HCT116 (cell line): Measurements from ENCODE around the gene FBRS.

Experiments used
- CEBPB ChIP-seq: IDR thresholded peaks from 2 replicates; pipeline ENCODE4 v1.6.1; 2012; ENCODE audit warnings: low read depth
- ELF1 ChIP-seq: IDR thresholded peaks from 2 replicates; pipeline ENCODE4 v1.6.1; 2012; ENCODE audit warnings: low read depth, borderline replicate concordance
- EZH2 ChIP-seq: fragments of 200-600 bp; sonication (generic); IDR thresholded peaks from 2 replicates; pipeline ENCODE4 v1.6.1; 2017; ENCODE audit warnings: antibody characterized with exemption, mixed run types
- EZH2phosphoT487 ChIP-seq: fragments of 200-600 bp; IDR thresholded peaks from 2 replicates; pipeline ENCODE4 v1.6.1; 2018; ENCODE audit warnings: antibody characterized with exemption, borderline replicate concordance
- JUND ChIP-seq: IDR thresholded peaks from 2 replicates; pipeline ENCODE4 v1.6.1; 2012
- POLR2A ChIP-seq: IDR thresholded peaks from 2 replicates; pipeline ENCODE4 v1.7.0; 2011; ENCODE audit warnings: borderline replicate concordance; ENCODE audit not compliant: insufficient read depth, insufficient read length; ENCODE audit errors: extremely low read depth
- SIN3A ChIP-seq: IDR thresholded peaks from 2 replicates; pipeline ENCODE4 v1.6.1; 2012; ENCODE audit warnings: low read depth
- SP1 ChIP-seq: IDR thresholded peaks from 2 replicates; pipeline ENCODE4 v1.6.1; 2012; ENCODE audit warnings: low read depth
- YY1 ChIP-seq: IDR thresholded peaks from 2 replicates; pipeline ENCODE4 v1.6.1; 2011; ENCODE audit warnings: low read length, low read depth, moderate library complexity, mild to moderate bottlenecking; ENCODE audit not compliant: insufficient replicate concordance; ENCODE audit errors: extremely low read depth
- ZFX ChIP-seq: fragments of 450-650 bp; IDR thresholded peaks from 2 replicates; pipeline ENCODE4 v1.6.1; 2017
- TF ChIP-seq, protein P1 (sequence below), 3 experiments: fragments of 200-600 bp in 1 of 3; sonication (generic) in 1 of 3; IDR thresholded peaks in 2 of 3; conservative IDR thresholded peaks in 1 of 3; 2 replicates each; pipeline ENCODE4 v1.5.1; 2012 to 2017; ENCODE audit warnings: low read depth in 2 of 3, low read length in 2 of 3, antibody characterized with exemption in 1 of 3, borderline replicate concordance in 1 of 3, control low read depth in 1 of 3, mild to moderate bottlenecking in 1 of 3, mixed read lengths in 1 of 3, mixed run types in 1 of 3, moderate library complexity in 1 of 3; ENCODE audit not compliant: insufficient read depth in 1 of 3
- TF ChIP-seq, protein P2 (sequence below): IDR thresholded peaks from 2 replicates; pipeline ENCODE4 v1.6.1; 2011; ENCODE audit warnings: mild to moderate bottlenecking, low read length, moderate library complexity; ENCODE audit not compliant: insufficient replicate concordance; ENCODE audit errors: extremely low read depth
- TF ChIP-seq, protein P3 (sequence below): IDR thresholded peaks from 2 replicates; pipeline ENCODE4 v1.6.1; 2012; ENCODE audit warnings: low read depth
- TF ChIP-seq, protein P4 (sequence below): IDR thresholded peaks from 2 replicates; pipeline ENCODE4 v1.6.1; 2012

DNA sequence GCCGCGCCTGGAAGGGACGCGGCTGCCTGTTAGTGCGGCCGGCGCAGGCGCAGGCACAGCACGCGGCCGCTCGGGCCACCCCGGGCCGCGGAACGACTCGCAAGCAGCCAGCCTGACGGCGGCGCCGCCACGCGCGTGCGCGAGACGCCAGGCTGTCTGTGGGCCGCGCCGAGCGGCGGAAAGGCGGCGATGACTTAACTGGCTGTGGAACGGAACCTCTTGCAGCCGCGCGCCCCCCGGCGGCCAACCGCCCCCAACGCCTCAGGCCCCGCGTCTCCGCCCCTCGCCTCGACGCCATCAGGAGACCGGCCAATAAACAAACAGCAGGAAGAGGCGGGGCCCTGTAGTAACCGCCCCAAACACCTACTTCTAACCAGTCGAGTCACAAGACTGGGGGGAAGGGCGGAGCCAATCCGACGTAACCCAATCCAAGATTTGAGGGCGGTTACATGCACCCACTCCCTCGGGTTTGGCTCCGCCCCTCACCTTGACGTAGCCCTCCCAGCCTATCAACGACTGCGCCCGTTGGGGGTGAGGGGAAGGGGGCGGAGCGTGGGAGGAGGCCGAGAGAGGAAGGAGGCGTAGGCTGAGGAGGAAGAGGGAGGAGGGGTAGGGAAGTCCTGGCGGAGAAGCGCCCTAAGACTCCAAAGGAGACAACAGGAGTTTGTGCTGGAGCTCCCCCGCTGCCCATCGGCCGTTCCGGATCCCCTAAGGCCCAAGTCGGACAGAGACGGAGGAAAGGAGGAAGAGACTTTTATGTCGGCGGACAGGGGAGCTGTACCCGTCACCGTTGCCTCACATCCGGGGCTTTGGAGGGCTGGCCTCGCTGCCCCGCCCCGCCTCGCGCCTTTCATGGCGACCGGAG, at the start of gene FBRS:
- TF ChIP-seq, protein P1, sequence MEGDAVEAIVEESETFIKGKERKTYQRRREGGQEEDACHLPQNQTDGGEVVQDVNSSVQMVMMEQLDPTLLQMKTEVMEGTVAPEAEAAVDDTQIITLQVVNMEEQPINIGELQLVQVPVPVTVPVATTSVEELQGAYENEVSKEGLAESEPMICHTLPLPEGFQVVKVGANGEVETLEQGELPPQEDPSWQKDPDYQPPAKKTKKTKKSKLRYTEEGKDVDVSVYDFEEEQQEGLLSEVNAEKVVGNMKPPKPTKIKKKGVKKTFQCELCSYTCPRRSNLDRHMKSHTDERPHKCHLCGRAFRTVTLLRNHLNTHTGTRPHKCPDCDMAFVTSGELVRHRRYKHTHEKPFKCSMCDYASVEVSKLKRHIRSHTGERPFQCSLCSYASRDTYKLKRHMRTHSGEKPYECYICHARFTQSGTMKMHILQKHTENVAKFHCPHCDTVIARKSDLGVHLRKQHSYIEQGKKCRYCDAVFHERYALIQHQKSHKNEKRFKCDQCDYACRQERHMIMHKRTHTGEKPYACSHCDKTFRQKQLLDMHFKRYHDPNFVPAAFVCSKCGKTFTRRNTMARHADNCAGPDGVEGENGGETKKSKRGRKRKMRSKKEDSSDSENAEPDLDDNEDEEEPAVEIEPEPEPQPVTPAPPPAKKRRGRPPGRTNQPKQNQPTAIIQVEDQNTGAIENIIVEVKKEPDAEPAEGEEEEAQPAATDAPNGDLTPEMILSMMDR (IDR thresholded peaks at IDR 0.05 in 2 of 3, conservative IDR thresholded peaks at IDR 0.05 in 1 of 3; ENCODE audit: borderline replicate concordance in 1 of 3, insufficient read depth in 1 of 3, low read depth in 2 of 3, low read length in 2 of 3) = peak in 2 of 3 experiments; percentile 71 to 73; a peak in 4 of 6 replicates
- TF ChIP-seq POLR2A (peak; percentile 55), ZFX (no peak), ELF1 (no peak), EZH2 (no peak), JUND (no peak), SP1 (no peak), YY1 (peak; percentile 3), CEBPB (no peak), EZH2phosphoT487 (no peak), SIN3A (no peak)
- TF ChIP-seq, protein P2, sequence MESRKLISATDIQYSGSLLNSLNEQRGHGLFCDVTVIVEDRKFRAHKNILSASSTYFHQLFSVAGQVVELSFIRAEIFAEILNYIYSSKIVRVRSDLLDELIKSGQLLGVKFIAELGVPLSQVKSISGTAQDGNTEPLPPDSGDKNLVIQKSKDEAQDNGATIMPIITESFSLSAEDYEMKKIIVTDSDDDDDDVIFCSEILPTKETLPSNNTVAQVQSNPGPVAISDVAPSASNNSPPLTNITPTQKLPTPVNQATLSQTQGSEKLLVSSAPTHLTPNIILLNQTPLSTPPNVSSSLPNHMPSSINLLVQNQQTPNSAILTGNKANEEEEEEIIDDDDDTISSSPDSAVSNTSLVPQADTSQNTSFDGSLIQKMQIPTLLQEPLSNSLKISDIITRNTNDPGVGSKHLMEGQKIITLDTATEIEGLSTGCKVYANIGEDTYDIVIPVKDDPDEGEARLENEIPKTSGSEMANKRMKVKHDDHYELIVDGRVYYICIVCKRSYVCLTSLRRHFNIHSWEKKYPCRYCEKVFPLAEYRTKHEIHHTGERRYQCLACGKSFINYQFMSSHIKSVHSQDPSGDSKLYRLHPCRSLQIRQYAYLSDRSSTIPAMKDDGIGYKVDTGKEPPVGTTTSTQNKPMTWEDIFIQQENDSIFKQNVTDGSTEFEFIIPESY = peak; percentile 16
- TF ChIP-seq, protein P3, sequence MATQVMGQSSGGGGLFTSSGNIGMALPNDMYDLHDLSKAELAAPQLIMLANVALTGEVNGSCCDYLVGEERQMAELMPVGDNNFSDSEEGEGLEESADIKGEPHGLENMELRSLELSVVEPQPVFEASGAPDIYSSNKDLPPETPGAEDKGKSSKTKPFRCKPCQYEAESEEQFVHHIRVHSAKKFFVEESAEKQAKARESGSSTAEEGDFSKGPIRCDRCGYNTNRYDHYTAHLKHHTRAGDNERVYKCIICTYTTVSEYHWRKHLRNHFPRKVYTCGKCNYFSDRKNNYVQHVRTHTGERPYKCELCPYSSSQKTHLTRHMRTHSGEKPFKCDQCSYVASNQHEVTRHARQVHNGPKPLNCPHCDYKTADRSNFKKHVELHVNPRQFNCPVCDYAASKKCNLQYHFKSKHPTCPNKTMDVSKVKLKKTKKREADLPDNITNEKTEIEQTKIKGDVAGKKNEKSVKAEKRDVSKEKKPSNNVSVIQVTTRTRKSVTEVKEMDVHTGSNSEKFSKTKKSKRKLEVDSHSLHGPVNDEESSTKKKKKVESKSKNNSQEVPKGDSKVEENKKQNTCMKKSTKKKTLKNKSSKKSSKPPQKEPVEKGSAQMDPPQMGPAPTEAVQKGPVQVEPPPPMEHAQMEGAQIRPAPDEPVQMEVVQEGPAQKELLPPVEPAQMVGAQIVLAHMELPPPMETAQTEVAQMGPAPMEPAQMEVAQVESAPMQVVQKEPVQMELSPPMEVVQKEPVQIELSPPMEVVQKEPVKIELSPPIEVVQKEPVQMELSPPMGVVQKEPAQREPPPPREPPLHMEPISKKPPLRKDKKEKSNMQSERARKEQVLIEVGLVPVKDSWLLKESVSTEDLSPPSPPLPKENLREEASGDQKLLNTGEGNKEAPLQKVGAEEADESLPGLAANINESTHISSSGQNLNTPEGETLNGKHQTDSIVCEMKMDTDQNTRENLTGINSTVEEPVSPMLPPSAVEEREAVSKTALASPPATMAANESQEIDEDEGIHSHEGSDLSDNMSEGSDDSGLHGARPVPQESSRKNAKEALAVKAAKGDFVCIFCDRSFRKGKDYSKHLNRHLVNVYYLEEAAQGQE = no peak
- TF ChIP-seq, protein P4, sequence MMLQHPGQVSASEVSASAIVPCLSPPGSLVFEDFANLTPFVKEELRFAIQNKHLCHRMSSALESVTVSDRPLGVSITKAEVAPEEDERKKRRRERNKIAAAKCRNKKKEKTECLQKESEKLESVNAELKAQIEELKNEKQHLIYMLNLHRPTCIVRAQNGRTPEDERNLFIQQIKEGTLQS = no peak
